ENCODE results near the gene MINDY4. TPM values are rescaled to one million over a fixed set of nuclear protein-coding genes. Genes with fewer than 3 reads are reported as not detected.
A peak's percentile ranks its signal among the peaks of the same experiment; 100 is the strongest.

Gene MINDY4
- total and polyA plus RNA-seq, 2 of the 8 experiments (the other 6 are each of a cell fraction or from before 2014, with no cell fraction given): 1.3 to 3.6 TPM

DNA sequence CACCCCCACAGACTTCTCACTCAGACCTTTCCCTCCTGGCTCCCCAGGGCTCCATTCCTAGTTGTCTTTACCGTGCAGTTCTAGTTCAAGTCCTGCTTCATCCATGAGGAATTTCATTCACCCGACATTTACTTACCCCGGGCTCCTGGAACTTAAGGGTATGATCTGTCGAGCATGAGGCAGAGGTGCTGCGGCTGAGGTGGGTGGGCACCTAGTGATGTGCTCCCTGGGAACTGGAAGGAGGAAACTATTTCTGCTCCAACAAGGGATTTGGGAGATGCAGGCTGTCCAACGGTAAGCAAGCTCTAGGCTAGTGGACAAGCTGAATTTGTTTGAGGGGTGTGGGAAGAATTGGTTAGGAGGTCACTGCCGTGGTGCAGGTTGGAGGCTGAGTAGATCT, 110.2 kb downstream of the MINDY4 start:
- Histone ChIP-seq H2BK15ac (ENCODE audit: low read length) (0 out of 2 replicates have a peak overlapping the region, but pooled peaks have one; percentile 72), H3K27ac (ENCODE audit: low read depth, low read length) (no peak overlapping the region), H4K20me1 (replicated peaks in 1 of 2; ENCODE audit: control insufficient read depth in 1 of 2, insufficient read depth in 2 of 2, low read length in 2 of 2) (no peaks in the 10 kb centered on the region), H3K9ac (replicated peaks in 1 of 4; ENCODE audit: extremely low read depth in 1 of 4, low read depth in 3 of 4, low read length in 3 of 4) (no peak overlapping the region), H3K23me2 (ENCODE audit: low read depth, low read length) (no peaks in the 10 kb centered on the region), H2AK5ac (ENCODE audit: low read depth, low read length) (0 out of 2 replicates have a peak overlapping the region, but pooled peaks have one; percentile 39), H3K18ac (ENCODE audit: extremely low read depth, low read length) (no peak overlapping the region; the same call in 1 of the 2 replicates), H3K4ac (replicated peaks; ENCODE audit: insufficient read length, low read depth, low read length) (no peak overlapping the region), H3K4me1 (replicated peaks in 1 of 4; ENCODE audit: control insufficient read depth in 3 of 4, insufficient read depth in 4 of 4, low read length in 3 of 4) (peaks cover 0 to 25% (median 11%) of the 10 kb centered on the region in 4 experiments; a peak in 6 of 7 replicates), H3K14ac (ENCODE audit: insufficient read length) (no peak overlapping the region), H3K9me3 (ENCODE audit: insufficient read depth in 2 of 2, low read depth in 1 of 2, low read length in 1 of 2) (no peaks in the 10 kb centered on the region), H3K36me3 (ENCODE audit: control insufficient read depth in 2 of 4, insufficient read depth in 4 of 4, low read length in 3 of 4) (no peaks in the 10 kb centered on the region), H2BK5ac (ENCODE audit: low read depth, low read length) (no peak overlapping the region), H3K4me2 (ENCODE audit: insufficient read depth in 1 of 2, low read depth in 2 of 2, low read length in 2 of 2) (no peak overlapping the region), H4K8ac (ENCODE audit: extremely low read depth, insufficient read depth, low read length) (no peak overlapping the region; the same call in 1 of the 2 replicates), H2AFZ (ENCODE audit: low read length) (no peak overlapping the region), H3K79me1 (ENCODE audit: low read depth, low read length) (no peaks in the 10 kb centered on the region), H4K5ac (ENCODE audit: insufficient read length, low read depth, low read length) (no peak overlapping the region), H2BK12ac (ENCODE audit: low read depth, low read length) (no peak overlapping the region), H3K56ac (replicated peaks; ENCODE audit: insufficient read length, low read depth, low read length) (no peak overlapping the region), H3K4me3 (ENCODE audit: extremely low read depth in 1 of 4, insufficient read depth in 2 of 4, low read depth in 3 of 4, low read length in 4 of 4) (no peak overlapping the region), H3K27me3 (replicated peaks in 1 of 4; ENCODE audit: control insufficient read depth in 3 of 4, extremely low read depth in 1 of 4, insufficient read depth in 3 of 4, low read length in 3 of 4) (no peaks in the 10 kb centered on the region), H3K23ac (ENCODE audit: insufficient read length) (no peak overlapping the region), H4K91ac (replicated peaks; ENCODE audit: insufficient read length, low read length) (no peak overlapping the region), H3K79me2 (ENCODE audit: control insufficient read depth in 1 of 2, insufficient read depth in 2 of 2, low read length in 2 of 2) (no peaks in the 10 kb centered on the region), H2BK120ac (replicated peaks; ENCODE audit: low read depth, low read length) (no peak overlapping the region), H2BK20ac (ENCODE audit: low read length) (0 out of 2 replicates have a peak overlapping the region, but pooled peaks have one; percentile 10)
- FAIRE-seq: no peak
- 94% methylated on average over 7 of the region's 7 CpGs; no CpG with 5 or more reads in 1 of the 2 experiments for WGBS, 2 experiments (ENCODE audit: extremely low coverage in 1 of 2, insufficient coverage in 1 of 2, insufficient read length in 1 of 2, insufficient replicate concordance in 2 of 2, low coverage in 1 of 2, low lambda C conversion rate in 2 of 2, missing lambda C conversion rate in 1 of 2)
- DNase-seq (ENCODE audit: low read depth in 1 of 2, low spot score in 2 of 2): no peak
- ChIA-PET POLR2A (ENCODE audit: partially characterized antibody) (no interaction called here), CTCF (ENCODE audit: partially characterized antibody) (interaction anchor here (0.8 to 3.8 kb wide), 7 partner anchors 9 to 240 kb away, joined by 3 to 20 read pairs (median 4); no protein-coding TSS in a partner anchor)
- TF ChIP-seq TAF7 (optimal IDR thresholded peaks at IDR 0.05; ENCODE audit: borderline replicate concordance, low read depth, low read length): no peak
- no peak for TF ChIP-seq CEBPB (IDR thresholded peaks at IDR 0.05; ENCODE audit: low read depth, low read length)
- TF ChIP-seq GTF2F1 (IDR thresholded peaks at IDR 0.05; ENCODE audit: borderline replicate concordance, low read depth, low read length): no peak
- no peak for TF ChIP-seq CREB1 (IDR thresholded peaks at IDR 0.05)
- no peak for TF ChIP-seq FOSL1 (IDR thresholded peaks at IDR 0.05; ENCODE audit: insufficient read depth, low read depth, low read length)
- TF ChIP-seq MAFK (IDR thresholded peaks at IDR 0.05; ENCODE audit: low read depth, low read length): no peak
- no peak for TF ChIP-seq RFX5 (IDR thresholded peaks at IDR 0.05; ENCODE audit: borderline replicate concordance, low read depth, low read length)
- TF ChIP-seq, protein P1, sequence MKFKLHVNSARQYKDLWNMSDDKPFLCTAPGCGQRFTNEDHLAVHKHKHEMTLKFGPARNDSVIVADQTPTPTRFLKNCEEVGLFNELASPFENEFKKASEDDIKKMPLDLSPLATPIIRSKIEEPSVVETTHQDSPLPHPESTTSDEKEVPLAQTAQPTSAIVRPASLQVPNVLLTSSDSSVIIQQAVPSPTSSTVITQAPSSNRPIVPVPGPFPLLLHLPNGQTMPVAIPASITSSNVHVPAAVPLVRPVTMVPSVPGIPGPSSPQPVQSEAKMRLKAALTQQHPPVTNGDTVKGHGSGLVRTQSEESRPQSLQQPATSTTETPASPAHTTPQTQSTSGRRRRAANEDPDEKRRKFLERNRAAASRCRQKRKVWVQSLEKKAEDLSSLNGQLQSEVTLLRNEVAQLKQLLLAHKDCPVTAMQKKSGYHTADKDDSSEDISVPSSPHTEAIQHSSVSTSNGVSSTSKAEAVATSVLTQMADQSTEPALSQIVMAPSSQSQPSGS (IDR thresholded peaks at IDR 0.05; ENCODE audit: low read length): no peak
- no peak for TF ChIP-seq KDM4A (IDR thresholded peaks at IDR 0.05; ENCODE audit: low read depth, low read length, severe bottlenecking)
- no peak for TF ChIP-seq CBX5 (IDR thresholded peaks at IDR 0.05; ENCODE audit: low read depth, low read length)
- TF ChIP-seq NRF1 (IDR thresholded peaks at IDR 0.05; ENCODE audit: low read depth, low read length): no peak
- no peak for TF ChIP-seq RBBP5 (IDR thresholded peaks at IDR 0.05; ENCODE audit: borderline replicate concordance, low read depth, low read length)
- no peak for TF ChIP-seq ZNF274 (IDR thresholded peaks at IDR 0.05; ENCODE audit: borderline replicate concordance, extremely low read depth, low read length)

Measured in H1 (cell line).